GM10847 (cell line): ENCODE measurements around the gene MRPL19.

Experiments
- POLR2A ChIP-seq: IDR thresholded peaks from 2 replicates; pipeline ENCODE4 v1.6.1; 2011; ENCODE audit not compliant: insufficient read length; ENCODE audit errors: extremely low read depth

Gene MRPL19

DNA sequence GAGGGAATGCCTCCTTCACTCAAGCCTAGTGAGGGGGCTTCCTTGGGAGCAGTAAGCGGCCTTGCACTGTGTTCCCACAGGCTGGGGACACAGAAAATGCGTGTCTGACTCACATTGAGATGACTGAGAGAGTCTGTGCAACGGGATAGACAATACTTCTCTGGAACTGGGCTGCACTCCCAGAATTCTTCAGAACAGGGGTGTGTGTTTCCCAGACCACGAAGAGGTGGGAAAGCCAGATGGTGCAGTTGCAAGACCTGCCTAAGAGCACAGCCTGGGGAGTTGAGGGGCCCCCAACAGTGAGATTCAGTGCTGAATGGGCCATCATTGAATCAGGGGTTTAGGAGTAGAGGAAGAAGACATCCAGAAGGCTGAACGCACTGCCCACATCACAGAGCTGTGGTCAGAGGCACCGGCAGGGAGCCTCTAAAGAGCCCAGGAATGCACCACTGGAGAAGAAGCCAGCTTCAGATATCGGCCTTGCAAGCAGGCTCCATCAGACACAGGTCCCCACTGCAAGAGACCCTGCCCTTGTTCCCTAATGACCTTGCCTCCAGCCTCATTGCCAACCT is 36.6 kb upstream of the MRPL19 start:
- no peak for TF ChIP-seq POLR2A

DNA sequence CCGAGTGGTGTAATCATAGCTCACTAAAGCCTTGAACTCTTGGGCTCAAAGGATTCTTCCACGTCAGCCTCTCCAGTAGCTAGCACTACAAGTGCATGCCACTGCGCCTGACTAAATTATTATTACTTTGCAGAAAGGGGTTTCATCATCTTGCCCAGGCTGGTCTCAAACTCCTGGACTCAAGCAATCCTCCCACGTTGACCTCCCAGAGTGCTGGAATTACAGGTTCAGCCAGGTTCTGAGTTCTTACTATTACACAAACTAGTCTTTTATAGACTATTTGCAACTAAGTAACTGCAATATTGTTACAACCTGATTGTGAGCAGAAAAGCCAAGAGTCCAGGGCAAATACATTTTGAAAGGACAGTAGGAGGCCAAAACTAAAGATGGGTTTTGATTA is 35.9 kb upstream of the MRPL19 start:
- no peak for TF ChIP-seq POLR2A

DNA sequence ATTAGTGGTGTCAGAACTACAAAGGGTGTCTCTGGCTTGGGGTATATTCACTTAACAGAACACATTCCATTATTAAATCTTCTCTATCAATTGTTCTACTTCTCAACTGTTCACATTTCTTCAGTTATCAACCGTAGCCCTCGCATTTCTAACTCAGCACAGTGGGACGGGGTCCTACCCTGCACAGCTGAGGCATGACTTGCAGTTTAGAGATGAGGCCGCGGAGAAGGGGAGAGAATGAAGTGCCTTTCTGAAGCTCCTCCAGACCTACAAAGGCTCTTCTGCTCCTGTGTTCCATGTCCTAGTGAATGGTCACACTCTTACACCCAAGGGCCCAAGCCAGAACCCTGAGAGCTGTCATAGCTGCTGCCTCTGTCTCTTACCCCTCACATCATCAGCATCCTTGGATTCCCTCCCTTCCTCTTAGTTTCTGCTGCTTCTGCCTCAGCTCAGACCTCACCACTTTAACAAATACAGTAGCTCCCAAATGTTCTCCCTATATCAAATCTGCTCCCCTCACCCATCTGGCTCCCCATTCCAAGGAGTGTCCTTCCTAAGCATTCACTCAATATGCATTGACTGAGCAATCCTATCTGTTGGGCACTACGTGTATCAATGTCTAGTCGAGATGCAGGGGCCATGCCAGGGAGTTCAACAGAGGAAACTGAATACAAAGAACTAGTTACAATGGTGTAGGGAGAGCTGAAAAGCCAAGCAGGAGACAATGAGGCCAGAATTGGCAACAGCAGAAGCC is 34.3 kb upstream of the MRPL19 start:
- TF ChIP-seq POLR2A: no peak

DNA sequence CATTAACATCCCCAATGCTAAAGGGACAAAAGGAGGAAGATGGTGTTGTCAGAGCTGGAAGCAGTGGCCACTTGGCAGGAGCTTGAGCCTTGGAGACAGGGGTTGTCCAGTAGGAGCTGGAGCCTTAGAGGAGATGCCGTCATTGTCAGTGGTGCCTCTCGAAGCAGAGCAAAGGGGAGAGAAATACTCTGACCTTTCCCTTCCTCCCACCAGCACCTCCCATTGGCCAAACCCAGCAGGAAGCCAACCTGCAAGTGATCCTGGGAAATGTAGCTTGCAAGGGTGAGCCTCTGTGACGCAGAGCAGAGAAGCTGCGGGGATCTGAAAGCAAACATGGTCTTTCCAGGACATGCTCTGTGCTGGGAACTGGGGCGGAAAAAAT is 33.7 kb upstream of the MRPL19 start:
- no peak for TF ChIP-seq POLR2A

DNA sequence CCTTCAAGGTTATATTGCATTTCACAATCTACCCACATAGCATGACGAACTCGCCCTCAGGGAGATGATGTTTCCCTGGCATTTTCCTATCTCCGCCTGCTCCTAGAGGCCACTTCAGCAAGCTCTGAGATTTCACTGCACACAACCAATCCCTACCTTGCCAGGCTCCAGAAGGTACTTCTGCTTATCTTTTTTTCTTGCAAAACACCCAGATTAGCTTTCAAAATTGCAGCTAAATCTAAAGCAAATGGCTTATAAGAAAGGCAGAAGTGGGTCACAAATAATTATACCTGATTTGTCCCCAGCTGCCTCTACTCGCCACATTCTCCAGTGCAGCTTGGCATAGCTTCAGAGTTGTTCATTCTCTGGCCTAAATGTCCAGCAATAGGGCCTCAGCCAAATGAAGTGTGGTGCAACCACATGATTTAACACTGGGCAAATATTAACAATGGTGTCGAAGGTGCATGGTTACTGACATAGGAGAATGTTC is 32.4 kb upstream of the MRPL19 start:
- TF ChIP-seq POLR2A: no peak

DNA sequence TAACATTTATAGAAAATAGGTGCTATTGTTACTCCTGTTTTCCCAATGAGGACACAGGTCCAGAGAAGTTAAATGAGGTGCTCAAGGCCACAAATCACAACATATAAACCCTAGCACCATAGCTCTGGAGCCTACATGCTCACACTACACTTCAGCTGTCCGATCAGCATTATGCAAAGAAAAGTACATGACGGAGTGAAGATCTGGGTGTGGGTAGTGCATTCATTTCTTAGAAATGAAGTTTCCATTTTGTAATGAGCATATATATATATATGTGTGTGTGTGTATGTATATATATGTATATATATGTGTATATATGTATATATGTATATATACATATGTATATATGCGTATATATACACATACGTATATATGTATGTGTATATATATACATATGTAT is 30.2 kb upstream of the MRPL19 start:
- no peak for TF ChIP-seq POLR2A

DNA sequence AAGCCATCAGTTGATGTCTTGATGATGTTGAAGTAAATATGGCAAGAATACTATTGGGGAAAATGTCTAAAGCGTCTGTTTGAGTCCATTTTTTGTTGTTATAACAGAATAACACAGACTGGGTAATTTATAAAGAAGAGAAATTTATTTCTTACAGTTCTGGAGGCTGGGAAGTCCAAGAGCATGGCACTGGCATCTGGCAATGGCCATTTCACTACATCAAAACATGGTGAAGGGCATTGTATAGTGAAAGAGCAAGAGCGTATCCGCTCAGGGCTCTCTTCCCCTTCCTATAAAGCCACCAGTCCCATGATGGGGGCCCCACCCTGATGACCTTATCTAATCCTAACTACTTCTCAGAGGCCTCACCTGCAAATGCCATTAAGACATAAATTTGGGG is 29.6 kb upstream of the MRPL19 start:
- no peak for TF ChIP-seq POLR2A

DNA sequence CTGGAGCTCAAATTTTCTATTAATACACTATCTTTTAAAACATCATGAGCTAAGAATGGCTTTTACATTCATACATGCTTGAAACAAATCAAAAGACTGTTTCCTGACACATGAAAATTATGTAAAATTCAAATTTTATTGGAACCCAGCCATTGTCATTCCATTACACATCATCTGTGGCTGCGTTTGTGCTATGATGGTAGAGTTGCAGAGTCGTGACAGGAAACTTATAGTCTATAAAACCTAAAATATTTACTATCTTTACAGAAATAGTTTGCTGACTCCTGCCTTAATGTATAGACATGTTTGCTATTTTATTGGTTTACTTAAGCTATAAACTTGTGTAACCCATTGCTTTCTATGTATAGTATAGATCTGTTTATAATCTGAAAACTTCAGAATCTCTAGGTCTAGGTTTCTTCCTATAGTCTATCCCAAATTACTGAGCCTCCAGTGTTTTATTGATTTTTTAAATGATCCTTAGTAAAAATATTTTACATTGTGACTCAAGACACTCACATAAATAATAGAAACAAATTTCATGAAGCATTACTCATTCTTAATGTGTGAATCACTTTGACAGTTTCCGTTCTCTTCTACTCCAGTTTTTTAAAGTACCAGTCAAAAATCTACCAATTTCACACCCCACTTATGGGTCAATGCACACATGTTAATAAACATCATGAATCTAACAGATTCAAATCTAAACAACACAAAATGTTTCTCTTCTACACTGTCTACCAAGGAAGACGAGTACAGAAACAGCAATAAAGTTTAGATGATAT is 26.4 kb upstream of the MRPL19 start:
- TF ChIP-seq POLR2A: no peak

DNA sequence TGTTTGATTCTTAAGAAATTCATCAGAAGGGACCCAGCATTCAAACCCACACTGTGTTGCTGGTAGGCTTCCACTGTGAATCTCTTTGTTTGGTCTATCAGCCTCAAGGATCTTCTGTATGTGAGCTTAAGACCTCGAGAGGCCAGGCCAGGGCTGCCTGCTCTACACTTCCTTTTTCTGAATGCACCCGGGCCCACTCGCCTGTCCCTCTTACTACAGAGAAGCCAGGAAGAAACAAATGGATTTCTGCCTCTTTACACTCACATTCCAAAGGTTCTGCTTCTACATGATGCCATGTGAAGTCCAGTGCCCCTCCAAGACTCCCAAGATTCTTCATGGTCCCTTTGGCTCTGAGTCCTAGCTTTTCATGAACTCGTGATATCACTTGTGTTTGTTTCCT is 25.4 kb upstream of the MRPL19 start:
- no peak for TF ChIP-seq POLR2A

DNA sequence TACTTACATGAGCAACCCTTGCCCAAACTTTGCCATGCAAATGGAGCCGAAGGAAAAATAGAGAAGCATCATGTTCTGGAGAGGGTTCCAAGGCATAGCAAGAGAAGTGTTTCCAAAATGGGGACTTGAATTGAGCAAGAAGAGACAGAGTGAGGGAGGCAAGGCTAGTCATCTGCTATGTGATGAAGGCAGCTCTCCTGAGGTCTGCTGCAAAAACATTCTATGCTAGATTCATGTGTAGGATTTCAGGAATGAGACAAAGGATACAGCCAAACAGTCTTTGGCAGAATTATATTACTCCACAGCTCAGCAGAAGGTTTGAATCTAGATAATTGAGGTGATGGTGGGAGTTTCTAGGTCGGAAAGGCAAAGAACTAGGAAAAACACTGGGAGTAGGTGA is 24.1 kb upstream of the MRPL19 start:
- no peak for TF ChIP-seq POLR2A

DNA sequence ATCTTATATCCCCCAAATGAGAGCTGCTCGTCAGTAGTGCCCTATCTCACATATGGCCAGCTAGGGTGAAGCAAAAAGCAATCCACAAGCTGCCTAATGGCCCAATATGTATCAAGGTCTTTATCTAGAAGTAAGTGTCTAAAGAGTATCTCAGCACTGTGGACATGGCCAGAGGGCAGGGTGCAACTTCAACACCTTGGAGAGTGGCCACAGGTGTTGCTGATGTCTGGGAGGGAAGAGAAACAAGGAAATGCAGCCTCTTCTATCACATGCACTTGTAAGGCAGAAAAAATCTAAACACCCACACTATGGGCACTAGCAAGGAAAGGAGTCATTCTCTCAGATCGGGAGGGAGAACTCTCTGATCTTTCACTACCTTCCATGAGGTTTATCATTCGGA is 23.7 kb upstream of the MRPL19 start:
- TF ChIP-seq POLR2A: no peak

DNA sequence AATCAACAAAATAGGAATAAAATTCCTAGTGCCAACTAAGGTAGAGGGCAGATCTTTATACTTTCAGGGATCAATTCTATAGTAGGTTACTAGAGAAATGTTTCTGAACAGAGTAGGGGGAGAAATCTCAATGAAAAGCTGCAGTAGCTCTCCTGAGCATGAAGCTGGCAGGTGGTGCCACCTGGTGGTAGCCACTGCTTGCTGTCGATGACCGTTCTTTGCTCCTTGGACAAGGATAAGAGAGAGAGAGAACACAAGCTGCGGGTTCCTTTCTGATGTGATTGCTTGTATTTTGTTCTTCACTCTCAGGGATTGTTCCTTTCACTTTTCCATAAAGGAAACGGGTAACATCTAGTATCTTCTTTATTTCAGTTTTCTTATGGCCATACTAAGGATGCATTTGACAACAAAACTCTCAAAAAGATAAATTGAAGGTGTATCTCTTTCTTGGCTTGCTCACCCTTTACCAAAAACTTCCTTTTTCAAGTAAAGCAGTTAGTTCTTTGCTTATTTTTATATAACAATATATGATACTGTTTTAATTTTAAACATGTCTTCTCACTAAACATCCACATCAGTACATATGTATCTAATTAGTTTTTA is 18.6 kb upstream of the MRPL19 start:
- no peak for TF ChIP-seq POLR2A

DNA sequence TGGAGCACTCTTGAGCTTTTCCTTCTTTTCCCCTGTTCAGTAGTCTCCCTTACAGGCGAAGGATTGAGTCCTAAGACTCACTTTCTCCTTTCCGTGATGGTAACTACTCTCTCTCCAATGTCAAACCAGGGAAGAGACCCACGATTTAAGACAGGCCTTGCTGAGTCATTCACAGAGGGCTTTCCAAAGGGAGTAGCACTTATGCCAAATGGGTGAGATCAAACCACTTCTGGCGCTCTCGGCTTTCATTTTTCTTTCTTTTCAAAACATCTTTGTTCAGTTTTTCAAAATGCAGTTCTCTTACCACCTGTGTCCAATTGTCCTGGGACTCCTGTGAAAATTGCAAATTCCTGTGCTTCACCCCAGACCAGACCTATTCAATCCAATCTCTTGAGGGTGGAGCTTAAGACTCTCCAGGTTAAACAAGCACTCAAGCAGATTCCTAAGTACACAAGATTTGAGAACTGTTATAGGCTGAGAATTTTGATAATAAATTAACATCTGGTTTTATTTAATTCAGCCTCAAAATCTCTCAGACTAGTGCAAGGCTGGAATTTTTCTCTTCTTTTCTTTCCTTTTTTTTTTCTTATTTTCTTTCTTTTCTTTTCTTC is 14.4 kb upstream of the MRPL19 start:
- no peak for TF ChIP-seq POLR2A

DNA sequence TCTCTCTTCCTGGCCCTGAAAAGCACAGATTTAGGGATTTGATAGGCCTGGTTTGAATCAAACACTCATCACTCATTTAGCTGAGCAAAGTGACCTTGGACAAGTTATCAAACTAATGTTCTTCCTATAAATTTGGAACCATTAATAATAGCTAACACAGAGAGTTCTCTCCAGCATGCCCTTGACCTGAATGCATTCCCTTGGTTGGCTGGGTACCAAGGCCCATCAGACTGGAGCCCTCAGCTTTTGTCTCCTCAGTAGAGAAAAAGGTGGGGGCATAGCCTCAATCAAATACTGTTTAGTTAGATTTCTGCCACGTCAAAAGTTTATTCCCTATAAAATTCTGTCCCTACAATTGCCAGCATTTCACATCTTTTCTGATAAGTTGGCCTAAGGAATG is 13.8 kb upstream of the MRPL19 start:
- no peak for TF ChIP-seq POLR2A

DNA sequence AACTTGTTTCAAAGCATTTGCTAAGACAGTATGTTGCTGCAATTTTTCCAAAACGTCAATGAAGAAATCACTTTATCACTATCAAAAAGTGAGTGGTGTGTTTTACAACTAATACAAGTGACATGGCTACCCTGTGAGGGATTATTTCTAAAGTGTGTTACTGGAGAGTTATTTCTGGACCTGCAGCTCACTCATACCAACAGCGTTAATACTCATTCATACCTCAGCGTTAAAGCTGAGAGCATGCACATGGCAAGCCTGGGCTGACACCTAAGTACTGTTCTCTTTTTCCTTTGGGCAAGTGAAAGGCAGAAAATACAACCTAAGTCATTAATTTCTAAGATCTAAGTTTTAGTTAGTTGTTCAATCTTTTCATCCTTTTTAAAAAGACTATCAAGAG is 13.0 kb upstream of the MRPL19 start:
- TF ChIP-seq POLR2A: no peak
